Activated T-helper 1 cell treated with anti-CD3 and anti-CD28 coated beads, Interleukin-2, amount 50 U/mL, for 16 hours (primary cell): Measurements from ENCODE around the gene SND1.

Experiments
- DNase-seq, 2 donors: peaks; one replicate each; pipeline ENCODE4 v3.0.0-alpha.2; 2020; ENCODE audit warnings: low read depth in 1 of 2, low spot score in 1 of 2

Gene SND1

GRCh38 chr7:128032605-128033235 is 380.7 kb downstream of the SND1 start:
- DNase-seq, result no peak

- no peak for DNase-seq
Measured at GRCh38 chr7:128033246-128033645, 381.3 kb downstream of the SND1 start.

GRCh38 chr7:128034825-128035224 is 382.8 kb downstream of the SND1 start:
- DNase-seq, result no peak

DNA sequence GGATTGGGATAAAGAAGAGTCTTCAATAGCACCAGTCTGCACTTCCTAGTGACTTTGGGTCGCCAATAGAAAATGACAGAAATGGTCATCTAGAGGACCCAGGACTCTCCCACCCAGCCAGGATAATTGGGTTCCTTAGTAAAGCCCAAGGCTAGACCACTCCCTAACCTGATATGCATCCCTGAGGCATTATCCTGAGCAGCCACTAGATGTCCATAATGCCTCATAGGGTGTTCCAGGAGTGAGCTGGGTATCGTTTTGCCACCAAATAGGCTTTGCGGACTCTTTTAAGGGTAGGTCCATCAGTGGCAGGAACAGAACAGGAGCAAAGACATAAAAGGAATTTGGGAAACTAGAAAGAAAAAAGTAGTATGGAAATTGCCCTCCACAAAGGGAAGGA is 383.7 kb downstream of the SND1 start:
- no peak for DNase-seq

DNA sequence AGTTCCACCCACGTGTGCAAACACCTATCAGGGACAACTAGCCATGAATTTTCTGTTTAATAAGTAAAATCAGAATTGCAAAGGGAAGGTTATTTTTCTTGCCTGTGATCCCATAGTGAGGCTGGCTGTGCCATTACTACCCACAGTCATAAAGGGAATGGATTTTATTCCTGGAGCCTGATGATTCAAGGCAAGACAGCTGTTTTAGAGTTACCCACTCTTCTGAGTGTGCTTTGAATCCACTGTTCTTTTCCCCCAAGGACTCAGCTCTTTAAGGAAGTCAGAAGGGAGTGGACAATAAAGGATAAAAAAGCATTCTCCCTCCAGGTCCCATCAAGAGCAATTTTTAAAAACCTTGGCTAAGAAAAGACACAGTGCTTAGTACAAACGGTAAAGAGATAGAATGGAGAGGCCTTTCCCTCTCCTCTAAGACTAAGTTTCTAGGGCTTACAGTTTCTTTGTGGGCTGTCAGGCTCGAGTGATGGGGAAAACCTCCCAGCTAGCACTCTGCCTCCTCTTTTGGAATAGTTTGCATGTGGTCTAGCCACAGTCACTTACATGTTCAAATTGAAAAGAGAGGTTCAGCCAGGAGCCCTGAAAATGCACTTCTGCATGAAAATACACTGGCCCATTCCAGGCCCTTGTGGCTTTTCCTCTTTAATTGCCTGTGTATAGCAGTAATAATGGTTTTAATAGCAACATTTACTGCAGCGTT is 384.4 kb downstream of the SND1 start:
- DNase-seq, result no peak

- DNase-seq, result no peak
Measured at GRCh38 chr7:128037081-128037480, 385.1 kb downstream of the SND1 start.

GRCh38 chr7:128037880-128038619 is 386.1 kb downstream of the SND1 start:
- no peak for DNase-seq

DNA sequence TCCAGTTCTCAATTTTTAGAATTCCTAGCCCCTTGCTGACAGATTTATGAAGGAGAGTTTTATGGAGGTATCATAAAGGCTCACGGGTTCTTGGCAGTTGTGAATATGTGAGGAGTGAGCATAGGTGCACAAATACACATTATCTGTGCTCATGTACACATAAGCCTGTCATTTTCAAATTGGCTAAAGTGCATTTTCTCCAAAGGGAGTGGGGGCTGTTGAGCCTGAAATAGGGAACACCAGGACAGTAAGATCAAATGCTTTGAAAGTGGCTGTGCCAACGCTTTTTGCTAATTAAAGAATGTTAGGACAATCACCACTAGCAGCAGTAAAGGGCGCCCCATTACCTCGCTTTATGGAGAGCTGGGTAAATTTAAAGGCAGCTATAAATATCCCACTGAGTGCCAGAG is 387.6 kb downstream of the SND1 start:
- DNase-seq, result no peak

DNA sequence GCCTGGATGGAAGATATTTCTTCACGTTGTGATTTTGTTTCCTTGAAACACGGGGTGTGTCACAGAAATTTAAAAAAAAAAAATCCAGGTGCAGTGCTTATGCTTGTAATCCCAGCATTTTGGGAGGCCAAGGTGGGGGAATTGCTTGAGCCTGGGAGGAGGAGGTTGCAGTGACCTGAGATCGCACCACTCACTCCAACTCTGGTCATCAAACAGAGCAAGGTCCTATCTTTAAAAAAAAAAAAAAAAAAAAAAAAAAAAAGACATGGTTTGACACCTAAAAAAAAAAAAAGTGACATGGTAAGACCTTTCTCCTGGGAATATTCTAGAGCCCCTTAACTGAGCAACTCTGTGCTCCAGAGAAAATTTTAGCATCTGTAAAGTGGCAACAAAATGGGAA is 388.2 kb downstream of the SND1 start:
- DNase-seq, result no peak

DNA sequence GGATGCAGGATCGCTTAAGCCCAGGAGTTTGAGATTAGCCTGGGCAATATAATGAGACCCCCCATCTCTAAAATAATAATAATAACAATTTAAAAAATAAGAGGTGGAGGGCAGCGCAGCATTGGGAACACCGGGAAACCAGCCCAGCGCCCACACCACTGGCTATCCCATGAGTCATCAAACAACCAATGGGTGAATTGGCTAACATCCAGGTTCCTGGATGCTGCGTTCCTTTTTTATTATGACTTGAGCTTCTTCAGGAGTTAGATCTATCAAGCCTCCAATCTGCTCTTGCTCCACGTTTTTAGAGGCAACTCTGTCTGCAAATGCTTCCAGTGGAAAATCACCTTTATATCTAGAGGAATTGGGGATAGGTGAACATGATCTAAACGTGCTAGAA is 389.2 kb downstream of the SND1 start:
- DNase-seq, result no peak

GRCh38 chr7:128042012-128042411 is 390.0 kb downstream of the SND1 start:
- DNase-seq, result no peak

DNA sequence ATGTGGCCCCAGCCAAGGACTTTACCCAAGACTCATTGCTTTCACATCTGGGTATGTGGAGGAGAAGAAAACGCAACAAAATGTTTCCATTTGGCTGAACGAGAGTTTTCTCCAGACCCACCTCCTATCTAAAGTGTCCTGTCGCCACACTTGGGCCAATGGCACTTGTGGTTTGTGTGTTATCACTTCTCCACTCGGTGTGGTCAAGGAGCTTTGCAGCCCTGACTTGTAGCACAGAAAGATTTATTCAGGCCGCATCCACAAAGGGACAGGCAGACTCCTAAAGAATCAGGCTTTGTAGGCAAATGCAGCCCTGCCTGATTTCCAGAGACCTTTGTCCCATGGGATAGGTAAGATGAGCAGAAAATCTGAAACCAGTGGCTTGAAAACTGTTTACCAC is 392.1 kb downstream of the SND1 start:
- no peak for DNase-seq

- no peak for DNase-seq
Measured at GRCh38 chr7:128045158-128045557, 393.2 kb downstream of the SND1 start.

- DNase-seq, result no peak
Measured at GRCh38 chr7:128045766-128046165, 393.8 kb downstream of the SND1 start.

DNA sequence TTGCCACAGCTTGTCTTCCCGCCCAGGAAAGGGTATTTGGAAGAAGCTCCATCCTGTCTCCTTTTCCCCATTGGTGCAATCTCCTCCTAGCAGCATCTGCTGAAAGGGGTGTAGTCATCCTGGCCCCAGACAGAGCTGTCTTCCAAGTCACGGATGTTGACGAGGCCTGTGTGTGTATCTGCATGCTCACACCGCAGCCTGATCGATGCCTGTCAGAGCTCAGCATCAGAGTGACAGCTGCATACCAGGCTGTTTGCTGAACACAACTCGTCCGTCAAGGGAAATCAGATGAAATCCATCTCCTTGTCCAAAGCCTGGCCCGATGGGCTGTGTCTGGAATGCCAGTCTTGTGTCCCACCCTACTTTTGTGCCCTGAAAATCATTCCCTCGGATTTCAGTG is 400.4 kb downstream of the SND1 start:
- no peak for DNase-seq

DNA sequence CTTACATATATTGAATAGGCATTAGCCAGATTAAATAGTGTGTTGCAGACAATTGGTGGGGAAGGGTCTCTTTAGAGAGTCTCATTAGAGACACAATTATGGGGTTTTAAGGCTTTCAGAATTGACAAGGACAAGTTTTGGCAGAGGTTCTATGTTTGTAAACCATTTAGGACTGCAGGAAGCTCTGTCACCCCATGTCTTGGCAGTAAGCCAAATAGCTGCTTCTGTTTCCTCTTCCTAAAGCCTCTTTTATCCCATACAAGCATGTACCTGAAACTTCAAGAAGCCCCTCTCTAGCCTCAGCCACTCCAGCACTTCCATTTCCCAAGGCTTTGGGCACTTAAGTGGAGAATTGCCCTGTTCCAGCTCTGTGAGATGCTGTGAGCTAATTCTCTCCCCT is 401.0 kb downstream of the SND1 start:
- no peak for DNase-seq

DNA sequence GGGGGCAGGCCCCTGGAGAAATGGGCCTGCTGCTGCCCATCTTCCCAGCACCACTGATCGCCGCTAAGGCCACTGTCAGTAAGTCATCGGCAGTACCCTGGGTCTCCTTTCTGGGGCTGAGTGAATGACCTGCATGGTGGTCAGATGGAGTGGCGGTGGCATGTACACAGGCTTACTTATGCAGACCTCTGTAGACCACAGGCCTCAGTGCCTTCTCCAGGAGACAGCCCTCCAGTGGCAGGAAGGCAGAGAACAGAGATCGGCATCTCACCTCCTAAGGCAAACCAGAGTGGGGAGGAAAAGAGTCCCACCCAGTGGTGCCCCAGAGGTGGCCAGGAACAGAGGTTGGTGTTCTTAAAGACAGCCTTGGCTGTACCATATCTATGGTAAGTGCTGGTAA is 402.0 kb downstream of the SND1 start:
- no peak for DNase-seq

DNA sequence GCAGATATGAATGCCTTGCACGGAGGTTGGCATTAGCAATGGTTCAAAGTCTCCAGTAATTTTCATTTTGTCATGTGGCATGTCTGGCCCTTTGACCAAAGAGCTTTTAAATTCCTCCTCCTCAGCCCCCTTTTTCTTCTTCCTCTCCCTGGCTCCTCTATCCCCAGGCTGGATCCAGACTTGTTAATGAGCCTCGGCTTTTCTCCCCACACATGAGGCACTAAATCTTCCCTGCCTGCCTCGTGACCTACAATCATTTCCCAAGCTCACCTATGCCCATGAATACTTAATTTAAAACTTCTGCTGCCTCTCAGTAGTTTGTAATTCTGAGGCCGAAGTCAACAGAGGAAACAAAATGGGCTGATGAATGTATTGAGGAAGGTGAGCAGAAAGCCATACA is 402.5 kb downstream of the SND1 start:
- DNase-seq, result no peak

- DNase-seq, result no peak
Measured at GRCh38 chr7:128055637-128056036, 403.6 kb downstream of the SND1 start.

DNA sequence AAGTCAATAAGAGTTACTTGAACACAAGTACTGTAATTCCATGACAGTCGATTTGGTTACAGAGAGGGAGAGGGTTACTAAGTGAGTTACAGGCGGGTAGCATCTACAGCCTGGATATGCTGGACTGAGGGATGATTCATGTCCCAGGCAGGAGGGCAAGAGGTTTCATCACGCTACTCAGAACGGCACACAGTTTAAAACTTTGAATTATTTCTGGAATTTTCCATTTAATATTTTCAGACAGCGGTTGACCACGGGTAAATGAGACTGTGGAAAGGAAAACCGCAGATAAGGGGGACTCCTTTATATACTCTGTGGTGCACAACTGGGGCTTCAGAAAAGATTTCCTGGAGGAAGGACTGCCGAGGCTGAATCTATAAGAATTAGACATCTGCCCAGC is 404.9 kb downstream of the SND1 start:
- no peak for DNase-seq

- no peak for DNase-seq
Measured at GRCh38 chr7:128057909-128058308, 405.9 kb downstream of the SND1 start.
